GM19395 (cell line): ENCODE data around the gene PDGFD.

ENCODE experiments used
- ATAC-seq: cut with Tn5 transposase; IDR thresholded peaks from one replicate; pipeline ENCODE4 v1.9.1; 2021; ENCODE audit warnings: mild to moderate bottlenecking, moderate library complexity; ENCODE audit not compliant: unreplicated experiment

The PDGFD gene

GRCh38 chr11:104005234-104005855 is 158.6 kb downstream of the PDGFD start:
- no peak for ATAC-seq

- ATAC-seq = no peak
These were observed 160.5 kb downstream of the PDGFD start for GRCh38 chr11:104003491-104003890.

GRCh38 chr11:104001561-104002056 is 162.3 kb downstream of the PDGFD start:
- no peak for ATAC-seq

- ATAC-seq = no peak
These were observed 163.1 kb downstream of the PDGFD start for GRCh38 chr11:104000798-104001197.

GRCh38 chr11:103998826-103999508 is 165.0 kb downstream of the PDGFD start:
- ATAC-seq = no peak

GRCh38 chr11:103997082-103997481 is 166.9 kb downstream of the PDGFD start:
- peak; percentile 88 for ATAC-seq

- no peak for ATAC-seq
These were observed 168.1 kb downstream of the PDGFD start for GRCh38 chr11:103995896-103996295.

- ATAC-seq = no peak
These were observed 169.4 kb downstream of the PDGFD start for GRCh38 chr11:103994518-103994917.

GRCh38 chr11:103994094-103994493 is 169.9 kb downstream of the PDGFD start:
- no peak for ATAC-seq

- no peak for ATAC-seq
These were observed 170.4 kb downstream of the PDGFD start for GRCh38 chr11:103993507-103993906.

- no peak for ATAC-seq
These were observed 175.4 kb downstream of the PDGFD start for GRCh38 chr11:103988595-103988969.

GRCh38 chr11:103987629-103988594 is 176.0 kb downstream of the PDGFD start:
- ATAC-seq = no peak

GRCh38 chr11:103985041-103985440 is 178.9 kb downstream of the PDGFD start:
- no peak for ATAC-seq

- ATAC-seq = no peak
These were observed 183.8 kb downstream of the PDGFD start for GRCh38 chr11:103980108-103980507.

- ATAC-seq = no peak
These were observed 185.0 kb downstream of the PDGFD start for GRCh38 chr11:103978616-103979595.

- ATAC-seq = no peak
These were observed 191.9 kb downstream of the PDGFD start for GRCh38 chr11:103972013-103972412.

GRCh38 chr11:103970701-103971249 is 193.2 kb downstream of the PDGFD start:
- peak; percentile 88 for ATAC-seq

- no peak for ATAC-seq
These were observed 195.3 kb downstream of the PDGFD start for GRCh38 chr11:103968685-103969084.

- ATAC-seq = no peak
These were observed 196.0 kb downstream of the PDGFD start for GRCh38 chr11:103967985-103968384.

- no peak for ATAC-seq
These were observed 199.6 kb downstream of the PDGFD start for GRCh38 chr11:103964390-103964789.
